ENCODE measurements around the gene NFKB1. TPM values are rescaled to one million over a fixed set of nuclear protein-coding genes. Genes with fewer than 3 reads are reported as not detected.

Gene NFKB1
- total and polyA plus RNA-seq, 10 of the 15 experiments (the other 5 are each of a cell fraction or from before 2014, with no cell fraction given): 8.7 to 110 (median 57.3) TPM

GRCh38 chr4:102610476-102610875 is 109.3 kb downstream of the NFKB1 start:
- FAIRE-seq: no peak
- DNase-seq (ENCODE audit: low read depth, low spot score): no peak
- no peak overlapping the region for H3K4me2 ChIP-seq (ENCODE audit: control insufficient read depth, insufficient read depth)
- ATAC-seq: no peak
- ChIA-PET POLR2A (no interaction called here), SMC1A (ENCODE audit: uncharacterized antibody, unreplicated experiment) (interaction anchor here (1.0 to 3.8 kb wide), 9 partner anchors 11 to 408 kb away, joined by 3 to 20 read pairs (median 4); no protein-coding TSS in a partner anchor), RAD21 (ENCODE audit: unreplicated experiment) (interaction anchor here (1.0 to 1.7 kb wide), 4 partner anchors 32 to 422 kb away, joined by 3 to 4 read pairs (median 4); no protein-coding TSS in a partner anchor), CTCF (interaction anchor here (0.7 to 1.9 kb wide), 6 partner anchors 9 to 481 kb away, joined by 3 to 6 read pairs (median 4); partner anchors contain the start of gene NFKB1)
- in situ Hi-C loops (cut with MboI): no loop called here
- no peaks in the 10 kb centered on the region for H3K79me2 ChIP-seq (ENCODE audit: control insufficient read depth, insufficient read depth, low read length)
- no TSS peak for BruUV-seq (replicated peaks)
- no peak overlapping the region for H3K27ac ChIP-seq (ENCODE audit: control insufficient read depth, insufficient read depth)
- H3K27me3 ChIP-seq (replicated peaks in 1 of 2; ENCODE audit: control insufficient read depth in 2 of 2, insufficient read depth in 2 of 2, low read length in 1 of 2): no peaks in the 10 kb centered on the region
- H4K20me1 ChIP-seq (ENCODE audit: control insufficient read depth, insufficient read depth): no peaks in the 10 kb centered on the region
- WGBS (ENCODE audit: insufficient coverage, insufficient replicate concordance, low lambda C conversion rate, missing lambda C conversion rate): 52% methylated on average over 3 of the region's 3 CpGs
- TF ChIP-seq REST (IDR thresholded peaks at IDR 0.05; ENCODE audit: low read depth, low read length): no peak
- TF ChIP-seq BCLAF1 (IDR thresholded peaks at IDR 0.05): no peak
- no peak for TF ChIP-seq POLR2AphosphoS2 (IDR thresholded peaks at IDR 0.05; ENCODE audit: low read depth, low read length)
- TF ChIP-seq TBL1XR1 (IDR thresholded peaks at IDR 0.05; ENCODE audit: low read depth, low read length): no peak
- TF ChIP-seq SKIL (IDR thresholded peaks at IDR 0.05; ENCODE audit: low read depth, poor library complexity, severe bottlenecking): no peak
- TF ChIP-seq E2F4 (IDR thresholded peaks at IDR 0.05; ENCODE audit: low read depth, low read length): no peak
- no peak overlapping the region for H2AFZ ChIP-seq (ENCODE audit: control insufficient read depth, low read depth, low read length)
- peaks cover 40 to 55% of the 10 kb centered on the region in 2 experiments for H3K36me3 ChIP-seq (ENCODE audit: control insufficient read depth in 2 of 2, insufficient read depth in 2 of 2, low read length in 1 of 2)
- intact Hi-C loops (cut with micrococcal nuclease; ENCODE audit: unreplicated experiment): no loop called here
- no peak overlapping the region for H3K9ac ChIP-seq (ENCODE audit: control insufficient read depth, insufficient read depth, low read length)
- H3K9me3 ChIP-seq (replicated peaks; ENCODE audit: control insufficient read depth, insufficient read depth, low read length): no peaks in the 10 kb centered on the region
- H3K4me1 ChIP-seq (ENCODE audit: control insufficient read depth, insufficient read depth, low read length): no peaks in the 10 kb centered on the region
- no peak overlapping the region for H3K4me3 ChIP-seq
